Measurements from ENCODE around the gene GAREM1. TPM values are rescaled to one million over a fixed set of nuclear protein-coding genes. Genes with fewer than 3 reads are reported as not detected.

GAREM1 gene
- total RNA-seq, 1 donor from 2014 or later: 9.5 TPM

GRCh38 chr18:32290810-32291209 lies 179.9 kb downstream of the GAREM1 start:
- no peak for DNase-seq (ENCODE audit: low spot score in 2 of 2, unreplicated experiment in 2 of 2)
- Mint-ChIP-seq H3K9me3 (no peaks in the 10 kb centered on the region), H3K4me1 (no peaks in the 10 kb centered on the region), H3K36me3 (peaks cover 7% of the 10 kb centered on the region), H3K27ac (no peak overlapping the region), H3K4me3 (no peak overlapping the region), H3K27me3 (ENCODE audit: low read depth) (no peaks in the 10 kb centered on the region)
- TF ChIP-seq CTCF (IDR thresholded peaks at IDR 0.05; ENCODE audit: unreplicated experiment): no peak

GRCh38 chr18:32289483-32290075 lies 181.1 kb downstream of the GAREM1 start:
- no peaks in the 10 kb centered on the region for H3K9me3 Mint-ChIP-seq
- H3K27me3 Mint-ChIP-seq (ENCODE audit: low read depth): no peaks in the 10 kb centered on the region
- H3K4me1 Mint-ChIP-seq: no peaks in the 10 kb centered on the region
- H3K4me3 Mint-ChIP-seq: no peak overlapping the region
- TF ChIP-seq CTCF (IDR thresholded peaks at IDR 0.05; ENCODE audit: unreplicated experiment): peak; percentile 57
- no peak for DNase-seq (ENCODE audit: low spot score in 2 of 2, unreplicated experiment in 2 of 2)
- H3K27ac Mint-ChIP-seq: no peak overlapping the region
- H3K36me3 Mint-ChIP-seq: peaks cover 7% of the 10 kb centered on the region

- no peak overlapping the region for H3K27ac Mint-ChIP-seq
- DNase-seq (ENCODE audit: low spot score in 2 of 2, unreplicated experiment in 2 of 2): no peak
- H3K27me3 Mint-ChIP-seq (ENCODE audit: low read depth): no peaks in the 10 kb centered on the region
- no peaks in the 10 kb centered on the region for H3K9me3 Mint-ChIP-seq
- H3K36me3 Mint-ChIP-seq: peaks cover 7% of the 10 kb centered on the region
- TF ChIP-seq CTCF (IDR thresholded peaks at IDR 0.05; ENCODE audit: unreplicated experiment): no peak
- no peaks in the 10 kb centered on the region for H3K4me1 Mint-ChIP-seq
- H3K4me3 Mint-ChIP-seq: no peak overlapping the region
Observed at GRCh38 chr18:32287873-32288272, 182.8 kb downstream of the GAREM1 start.

GRCh38 chr18:32287249-32287648 lies 183.4 kb downstream of the GAREM1 start:
- DNase-seq (ENCODE audit: low spot score in 2 of 2, unreplicated experiment in 2 of 2): no peak
- no peaks in the 10 kb centered on the region for H3K4me1 Mint-ChIP-seq
- no peak overlapping the region for H3K27ac Mint-ChIP-seq
- peaks cover 7% of the 10 kb centered on the region for H3K36me3 Mint-ChIP-seq
- H3K9me3 Mint-ChIP-seq: no peaks in the 10 kb centered on the region
- TF ChIP-seq CTCF (IDR thresholded peaks at IDR 0.05; ENCODE audit: unreplicated experiment): no peak
- H3K4me3 Mint-ChIP-seq: no peak overlapping the region
- H3K27me3 Mint-ChIP-seq (ENCODE audit: low read depth): no peaks in the 10 kb centered on the region

GRCh38 chr18:32286749-32287148 lies 183.9 kb downstream of the GAREM1 start:
- no peak for DNase-seq (ENCODE audit: low spot score in 2 of 2, unreplicated experiment in 2 of 2)
- Mint-ChIP-seq H3K9me3 (no peaks in the 10 kb centered on the region), H3K27ac (no peak overlapping the region), H3K4me1 (no peaks in the 10 kb centered on the region), H3K4me3 (no peak overlapping the region), H3K27me3 (ENCODE audit: low read depth) (no peaks in the 10 kb centered on the region), H3K36me3 (peaks cover 7% of the 10 kb centered on the region)
- TF ChIP-seq CTCF (IDR thresholded peaks at IDR 0.05; ENCODE audit: unreplicated experiment): no peak

GRCh38 chr18:32284284-32284683 lies 186.4 kb downstream of the GAREM1 start:
- H3K27me3 Mint-ChIP-seq (ENCODE audit: low read depth): no peaks in the 10 kb centered on the region
- no peak overlapping the region for H3K4me3 Mint-ChIP-seq
- no peak overlapping the region for H3K27ac Mint-ChIP-seq
- H3K9me3 Mint-ChIP-seq: no peaks in the 10 kb centered on the region
- no peak for DNase-seq (ENCODE audit: low spot score in 2 of 2, unreplicated experiment in 2 of 2)
- no peaks in the 10 kb centered on the region for H3K4me1 Mint-ChIP-seq
- no peak for TF ChIP-seq CTCF (IDR thresholded peaks at IDR 0.05; ENCODE audit: unreplicated experiment)
- peaks cover 7% of the 10 kb centered on the region for H3K36me3 Mint-ChIP-seq

All from mesothelial cell of epicardium (in vitro differentiated cells).